Neuron (in vitro differentiated cells): ENCODE results near the gene FIBIN.

Experiments used
- H2AFZ ChIP-seq: one replicate; pipeline ENCODE4 v1.6.1; 2013; ENCODE audit warnings: low read depth, mild to moderate bottlenecking, inconsistent platforms, low read length, moderate library complexity
- H3K27me3 ChIP-seq: one replicate; pipeline ENCODE4 v1.6.1; 2013; ENCODE audit warnings: low read length; ENCODE audit not compliant: insufficient read depth
- H3K36me3 ChIP-seq: one replicate; pipeline ENCODE4 v1.6.1; 2013; ENCODE audit warnings: low read length; ENCODE audit not compliant: insufficient read depth
- H3K4me1 ChIP-seq: one replicate; pipeline ENCODE4 v1.6.1; 2013; ENCODE audit warnings: low read length; ENCODE audit not compliant: insufficient read depth
- H3K4me3 ChIP-seq: 2 replicates; pipeline ENCODE4 v1.5.1; 2013; ENCODE audit warnings: mild to moderate bottlenecking, low read length, moderate library complexity
- H3K9me3 ChIP-seq: one replicate; pipeline ENCODE4 v1.6.1; 2013; ENCODE audit warnings: low read length

FIBIN gene

DNA sequence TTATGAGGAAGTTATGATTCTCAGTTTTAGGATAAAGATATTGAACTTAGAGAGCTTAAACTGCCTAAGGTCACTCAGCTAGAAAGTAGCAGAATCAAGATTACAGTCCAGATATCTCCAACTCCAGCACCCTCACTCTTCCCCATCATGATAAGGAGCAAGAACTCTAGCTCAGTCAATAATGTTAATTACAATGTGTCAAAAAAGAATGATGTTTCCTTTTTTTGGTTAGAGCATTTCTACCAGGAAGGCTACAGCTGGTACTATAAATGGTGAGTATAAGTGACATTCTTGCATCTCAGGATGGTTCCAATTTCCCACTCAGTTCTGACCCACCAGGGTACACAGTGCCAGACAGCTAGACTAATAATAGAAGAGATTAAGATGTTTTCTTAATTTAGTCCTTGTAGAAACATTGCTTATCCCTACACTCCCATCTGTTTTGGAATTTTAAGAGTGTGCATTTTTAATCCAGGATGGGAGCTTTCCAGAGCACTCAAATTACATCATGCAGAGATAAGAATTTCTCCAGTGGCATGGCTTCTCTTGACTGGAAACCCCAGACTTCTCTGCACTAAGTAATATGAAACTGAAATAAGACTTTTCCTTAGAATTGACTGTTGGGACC lies 25.1 kb downstream of the FIBIN start:
- no peak overlapping the region for H3K4me3 ChIP-seq
- H3K36me3 ChIP-seq = no peaks in the 10 kb centered on the region
- H2AFZ ChIP-seq = no peak overlapping the region
- H3K4me1 ChIP-seq = peaks cover 2% of the 10 kb centered on the region
- H3K9me3 ChIP-seq = peaks cover 2% of the 10 kb centered on the region
- H3K27me3 ChIP-seq = no peaks in the 10 kb centered on the region

DNA sequence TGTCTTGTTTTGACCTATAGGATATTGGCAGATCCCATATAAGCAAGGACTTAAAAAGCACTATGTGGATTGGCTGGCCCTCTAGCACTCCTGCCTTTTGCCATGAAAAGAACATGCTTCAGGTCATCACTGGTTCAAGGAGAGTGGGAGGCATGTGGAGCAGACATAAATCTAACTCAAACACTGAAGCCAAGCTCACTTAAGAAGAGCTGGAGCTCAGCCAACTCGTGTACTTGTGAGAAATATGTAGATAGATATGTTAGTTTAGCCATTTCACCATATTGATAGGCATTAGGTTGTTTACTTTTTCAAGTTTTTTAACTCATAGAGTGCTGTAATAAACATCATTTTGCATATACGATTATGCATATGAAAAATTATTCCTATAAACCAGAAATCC lies 26.8 kb downstream of the FIBIN start:
- no peak overlapping the region for H3K4me3 ChIP-seq
- H2AFZ ChIP-seq = no peak overlapping the region
- no peaks in the 10 kb centered on the region for H3K4me1 ChIP-seq
- no peaks in the 10 kb centered on the region for H3K27me3 ChIP-seq
- peaks cover 2% of the 10 kb centered on the region for H3K9me3 ChIP-seq
- H3K36me3 ChIP-seq = no peaks in the 10 kb centered on the region

DNA sequence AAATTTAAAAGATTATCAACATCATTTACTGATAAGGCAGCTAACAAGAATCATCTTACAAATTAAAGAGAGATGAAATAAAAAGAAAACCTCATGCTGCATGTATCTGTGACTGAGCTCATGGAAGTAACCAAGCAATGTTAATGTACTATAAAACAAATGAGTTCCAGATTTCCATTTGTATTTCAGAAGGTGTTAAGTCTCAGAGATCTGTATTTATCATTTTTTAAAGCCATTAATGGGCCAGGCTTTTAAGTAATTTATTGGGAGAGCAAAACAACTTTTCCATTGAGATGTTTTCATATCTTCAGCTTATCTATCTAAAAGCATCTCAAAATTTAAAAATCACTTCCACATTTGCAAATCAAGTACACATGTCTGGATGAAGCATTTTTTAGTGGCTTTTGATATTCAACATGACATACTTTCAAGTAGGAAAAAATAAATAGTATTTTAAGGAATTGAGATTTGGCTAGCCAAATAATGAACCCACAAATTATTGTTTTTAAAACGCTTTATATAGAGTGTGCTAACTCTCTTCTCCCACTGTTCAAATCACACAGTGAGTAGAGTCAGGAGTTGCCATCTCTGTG lies 28.8 kb downstream of the FIBIN start:
- Histone ChIP-seq H3K36me3 (no peaks in the 10 kb centered on the region), H2AFZ (no peak overlapping the region), H3K4me1 (no peaks in the 10 kb centered on the region), H3K4me3 (no peak overlapping the region), H3K27me3 (no peaks in the 10 kb centered on the region), H3K9me3 (no peaks in the 10 kb centered on the region)

DNA sequence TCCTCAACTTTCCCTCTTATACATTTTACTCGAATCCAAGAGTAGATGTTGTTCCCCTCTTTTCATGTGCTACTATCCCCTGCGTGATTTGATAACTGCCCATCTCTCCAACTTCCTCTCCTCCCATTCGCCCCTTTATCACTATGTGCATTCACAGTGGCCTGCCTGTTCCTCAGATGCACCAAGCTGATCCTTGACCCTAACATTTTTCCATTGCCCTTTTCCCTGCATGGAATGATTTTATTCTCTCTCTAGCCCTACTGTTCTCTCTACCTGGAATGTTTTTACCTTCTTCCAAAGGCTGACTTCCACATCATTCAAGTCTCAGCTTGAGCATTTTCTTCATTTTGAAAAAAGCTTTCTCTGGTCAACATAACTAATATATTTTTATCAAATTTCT lies 31.0 kb downstream of the FIBIN start:
- Histone ChIP-seq H3K36me3 (no peaks in the 10 kb centered on the region), H3K4me3 (no peak overlapping the region), H3K27me3 (no peaks in the 10 kb centered on the region), H2AFZ (no peak overlapping the region), H3K4me1 (no peaks in the 10 kb centered on the region), H3K9me3 (no peaks in the 10 kb centered on the region)

DNA sequence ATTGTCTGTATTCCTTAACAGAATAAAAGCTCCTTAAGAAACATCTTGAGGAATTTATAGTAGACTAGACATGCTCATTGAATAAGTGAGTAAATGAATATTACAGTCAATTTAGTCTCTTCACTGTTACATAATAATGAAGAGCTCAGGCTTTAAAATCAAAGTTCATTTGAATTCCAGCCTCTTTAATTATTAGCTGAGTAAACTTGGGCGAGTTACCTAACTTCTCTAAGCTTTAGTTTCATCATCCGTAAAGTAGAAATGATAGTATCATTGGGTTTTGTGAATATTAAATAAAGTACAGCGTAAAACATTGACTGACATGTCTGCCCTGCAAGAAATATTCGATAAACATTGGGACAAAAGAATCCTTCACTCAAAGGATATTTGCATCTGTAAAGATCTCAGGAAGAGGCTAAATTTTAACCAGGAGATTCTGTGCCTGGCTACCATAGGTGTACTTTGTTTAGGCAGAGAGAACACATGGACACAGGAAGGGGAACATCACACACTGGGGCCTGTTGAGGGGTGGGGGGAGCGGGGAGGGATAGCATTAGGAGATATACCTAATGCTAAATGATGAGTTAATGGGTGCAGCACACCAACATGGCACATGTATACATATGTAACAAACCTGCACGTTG lies 31.5 kb downstream of the FIBIN start:
- Histone ChIP-seq H3K4me3 (no peak overlapping the region), H3K27me3 (no peaks in the 10 kb centered on the region), H3K9me3 (no peaks in the 10 kb centered on the region), H3K4me1 (no peaks in the 10 kb centered on the region), H2AFZ (no peak overlapping the region), H3K36me3 (no peaks in the 10 kb centered on the region)

DNA sequence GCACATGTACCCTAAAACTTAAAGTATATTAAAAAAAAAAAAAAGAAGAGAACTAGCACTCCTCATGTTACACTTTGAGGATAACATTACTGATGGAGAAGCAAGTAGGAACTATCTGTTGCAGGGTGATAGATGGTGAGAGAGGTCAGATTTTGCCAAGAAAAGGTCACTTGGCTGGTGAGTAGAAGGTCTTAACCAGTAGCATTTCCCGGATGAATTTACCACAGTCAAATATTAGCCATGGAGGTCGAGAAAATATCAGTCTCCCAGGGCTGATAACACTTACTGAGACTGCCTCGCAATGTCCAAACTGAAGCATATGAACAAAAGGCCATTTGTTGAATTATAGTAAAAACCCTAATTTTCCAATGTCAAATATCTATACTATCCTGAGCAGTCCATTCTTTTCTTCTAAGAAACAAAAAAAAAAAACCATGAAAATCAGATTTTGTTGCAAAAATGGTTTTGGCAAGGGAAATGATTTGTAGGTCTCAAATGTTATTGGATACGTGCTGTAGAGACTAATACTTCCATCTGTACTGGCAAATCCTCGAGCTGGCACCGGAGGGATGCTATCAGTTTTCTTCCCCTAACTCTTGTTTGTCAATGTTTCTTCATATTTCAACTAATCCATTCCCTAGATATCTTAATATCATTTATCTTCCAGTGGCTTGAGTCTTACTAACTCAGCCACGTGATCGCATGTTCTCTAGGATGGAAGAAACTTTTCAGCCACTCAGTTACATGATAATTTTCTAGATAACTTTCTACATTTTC lies 32.2 kb downstream of the FIBIN start:
- no peak overlapping the region for H3K4me3 ChIP-seq
- H2AFZ ChIP-seq = no peak overlapping the region
- H3K36me3 ChIP-seq = no peaks in the 10 kb centered on the region
- H3K27me3 ChIP-seq = no peaks in the 10 kb centered on the region
- H3K4me1 ChIP-seq = no peaks in the 10 kb centered on the region
- no peaks in the 10 kb centered on the region for H3K9me3 ChIP-seq

DNA sequence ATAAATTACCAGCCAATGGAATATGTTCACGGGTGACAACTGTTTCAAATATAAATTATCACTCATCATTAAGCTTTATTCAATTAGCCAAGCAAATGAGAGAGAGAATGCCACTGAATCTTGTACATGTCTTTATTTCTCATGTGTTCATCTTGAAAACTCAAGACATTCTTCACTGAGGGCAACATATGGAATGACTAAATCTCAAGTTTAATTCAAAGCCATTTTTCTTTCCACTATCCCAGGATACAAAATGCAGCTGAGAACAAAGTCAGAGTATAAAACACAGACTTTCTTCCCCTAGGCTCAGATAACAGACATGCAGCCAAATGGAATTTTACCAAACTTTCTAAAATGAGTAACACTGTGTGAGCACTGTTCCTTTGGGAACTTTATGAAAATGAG lies 34.7 kb downstream of the FIBIN start:
- H3K9me3 ChIP-seq = no peaks in the 10 kb centered on the region
- H3K4me3 ChIP-seq = no peak overlapping the region
- H2AFZ ChIP-seq = no peak overlapping the region
- no peaks in the 10 kb centered on the region for H3K36me3 ChIP-seq
- H3K27me3 ChIP-seq = no peaks in the 10 kb centered on the region
- no peaks in the 10 kb centered on the region for H3K4me1 ChIP-seq

DNA sequence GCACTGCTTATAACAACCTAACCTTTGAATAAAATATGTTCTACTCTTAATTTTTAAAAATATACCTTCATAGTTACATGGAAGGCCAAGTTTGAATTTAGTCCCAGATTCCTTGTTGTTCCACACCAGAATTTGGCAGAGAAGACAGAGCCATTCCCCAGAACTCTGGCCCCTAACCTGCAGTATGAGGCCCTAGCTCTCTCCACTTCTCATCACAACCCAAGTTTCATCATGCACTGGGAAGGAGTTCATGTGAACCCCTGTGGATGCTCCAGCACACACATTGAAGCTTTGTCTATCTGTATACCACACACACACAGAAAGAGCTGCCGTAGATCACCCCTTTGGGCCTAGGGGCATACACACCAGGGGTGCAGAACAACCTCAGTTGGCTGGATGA lies 36.1 kb downstream of the FIBIN start:
- no peak overlapping the region for H2AFZ ChIP-seq
- no peaks in the 10 kb centered on the region for H3K4me1 ChIP-seq
- no peaks in the 10 kb centered on the region for H3K36me3 ChIP-seq
- no peak overlapping the region for H3K4me3 ChIP-seq
- no peaks in the 10 kb centered on the region for H3K27me3 ChIP-seq
- H3K9me3 ChIP-seq = no peaks in the 10 kb centered on the region

DNA sequence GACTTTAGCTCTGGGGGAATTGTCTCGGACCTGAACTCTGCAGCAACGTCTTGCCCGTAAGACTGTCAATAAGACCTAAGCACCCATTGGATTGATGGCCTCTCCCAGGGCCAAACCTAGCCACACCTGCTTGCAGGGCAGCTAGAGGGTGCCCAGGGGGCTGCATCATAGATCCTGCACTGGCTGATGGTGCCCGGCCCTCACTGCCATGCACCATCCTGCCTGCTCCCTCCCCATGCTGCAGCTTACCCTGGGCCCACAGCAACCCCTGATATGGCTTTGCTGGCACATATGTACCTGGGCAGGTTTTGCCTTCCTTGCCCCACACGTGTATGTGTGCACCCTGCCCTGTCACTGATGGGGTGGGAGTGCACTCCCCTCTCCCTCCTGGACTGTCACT lies 37.8 kb downstream of the FIBIN start:
- Histone ChIP-seq H3K27me3 (no peaks in the 10 kb centered on the region), H3K9me3 (no peaks in the 10 kb centered on the region), H3K4me1 (no peaks in the 10 kb centered on the region), H2AFZ (no peak overlapping the region), H3K36me3 (no peaks in the 10 kb centered on the region), H3K4me3 (no peak overlapping the region)

DNA sequence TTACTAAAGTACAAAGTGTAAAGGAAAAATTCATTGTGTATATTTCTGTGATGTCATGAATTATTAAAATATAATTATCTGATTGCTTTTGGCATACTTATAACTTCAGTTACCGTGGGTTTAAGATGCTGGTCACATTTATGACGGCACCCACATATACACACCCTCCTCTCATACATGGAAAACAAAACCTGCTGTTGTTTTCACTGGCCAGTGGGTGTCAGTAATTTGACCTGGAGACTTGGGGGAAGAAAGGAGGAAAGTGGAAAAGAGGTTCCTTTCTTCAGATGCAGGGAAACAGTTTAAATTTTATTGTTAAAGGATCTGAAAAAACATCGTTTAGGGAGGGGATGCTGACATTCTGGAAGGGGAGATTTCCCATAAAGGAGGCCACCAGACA lies 46.0 kb downstream of the FIBIN start:
- Histone ChIP-seq H3K9me3 (no peaks in the 10 kb centered on the region), H3K27me3 (no peaks in the 10 kb centered on the region), H2AFZ (no peak overlapping the region), H3K36me3 (no peaks in the 10 kb centered on the region), H3K4me1 (no peaks in the 10 kb centered on the region), H3K4me3 (no peak overlapping the region)

DNA sequence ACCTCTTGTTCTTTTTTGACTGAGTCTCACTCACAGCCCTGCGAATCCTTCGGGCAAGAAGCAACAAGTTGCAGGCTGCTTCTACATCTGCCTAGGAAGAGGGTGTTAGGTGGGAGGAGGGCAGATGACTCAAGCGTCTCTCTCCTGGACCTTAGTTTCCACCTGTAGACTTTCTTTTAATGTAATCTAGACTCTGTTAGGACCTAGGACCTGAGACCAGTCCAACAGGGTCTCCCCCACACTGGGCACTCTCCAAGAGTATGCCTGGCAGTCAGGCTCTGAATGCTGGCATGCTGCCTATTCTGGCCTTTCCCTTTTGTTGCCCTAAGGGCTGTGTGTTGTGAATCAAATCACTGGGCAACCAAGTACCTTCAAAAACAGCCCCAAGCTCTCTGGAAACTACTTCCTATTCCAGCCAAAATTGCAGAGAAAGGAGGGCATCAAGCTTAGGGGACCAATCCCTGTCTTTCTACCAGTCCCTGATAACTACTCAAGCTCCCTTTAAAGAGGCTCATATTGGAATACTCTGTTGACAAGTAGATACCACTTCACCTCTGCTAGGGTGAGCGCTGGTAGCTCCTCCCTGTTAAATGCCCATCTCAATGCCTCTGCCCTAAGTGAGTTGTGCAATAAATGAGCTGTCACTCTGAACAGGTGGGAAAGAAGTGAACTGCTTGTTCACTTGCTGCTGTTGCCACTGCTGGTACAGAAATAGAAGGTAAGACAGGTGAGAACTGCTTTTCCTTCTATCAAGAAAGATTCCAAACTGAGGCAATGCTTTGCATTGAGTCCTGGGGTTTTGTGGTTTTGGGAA lies 46.6 kb downstream of the FIBIN start, which contains the start of gene BBOX1:
Gene BBOX1 (plus strand): TSS at position 514 of the 814 bp plus-strand sequence. CDS start 14,616 bp downstream, outside the sequence.
- no peak within 1 kb of the TSS for H2AFZ ChIP-seq
- no peaks in the 10 kb centered on the region for H3K4me1 ChIP-seq
- H3K4me3 ChIP-seq = no peak within 1 kb of the TSS

DNA sequence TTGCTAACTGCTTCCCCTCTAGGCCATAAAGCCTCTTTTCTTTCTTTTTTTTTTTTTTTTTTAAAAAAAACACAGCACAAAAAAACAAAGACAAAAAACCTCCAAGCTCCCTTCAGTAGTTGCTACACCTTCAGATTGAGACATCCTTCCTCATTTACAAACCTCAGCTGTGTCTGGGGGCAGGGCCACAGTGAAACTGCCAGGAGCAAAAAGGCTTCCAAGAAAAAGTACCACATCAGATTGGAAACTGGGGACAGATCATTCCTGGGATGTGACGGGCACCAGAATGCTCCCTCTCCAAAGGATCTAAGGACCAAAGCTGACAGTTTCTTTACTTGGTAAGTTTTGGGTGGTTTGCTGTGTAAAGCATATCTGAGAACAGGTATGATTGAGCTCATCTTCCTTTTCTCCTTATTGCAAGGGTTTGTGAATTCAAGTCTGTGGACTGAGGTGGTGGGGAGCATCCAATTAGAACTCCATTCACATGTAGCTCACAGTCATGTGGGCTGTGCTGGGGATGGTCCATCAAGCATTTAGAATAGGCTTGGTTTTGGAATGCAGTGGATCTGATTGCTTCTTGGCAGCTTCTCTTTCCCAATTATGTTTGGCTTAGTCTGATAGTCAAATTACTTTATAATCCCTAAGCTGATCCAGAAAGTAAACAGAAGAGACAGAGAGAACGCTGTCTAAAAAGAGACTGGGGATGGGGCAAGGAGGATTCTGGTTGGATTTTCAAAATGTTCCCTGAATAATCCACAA lies 47.4 kb downstream of the FIBIN start:
- no peaks in the 10 kb centered on the region for H3K36me3 ChIP-seq
- H2AFZ ChIP-seq = no peak overlapping the region
- no peaks in the 10 kb centered on the region for H3K27me3 ChIP-seq
- H3K4me1 ChIP-seq = no peaks in the 10 kb centered on the region
- no peak overlapping the region for H3K4me3 ChIP-seq
- no peaks in the 10 kb centered on the region for H3K9me3 ChIP-seq

More for the DNA sequence above, 46.6 kb downstream of the FIBIN start, which contains the start of gene BBOX1:
- Histone ChIP-seq H3K9me3 (no peaks in the 10 kb centered on the region), H3K27me3 (no peaks in the 10 kb centered on the region), H3K36me3 (no peaks in the 10 kb centered on the region)
